Peyer's patch (tissue), 4 donors: ENCODE results near the gene DHFR.

Experiments
- CTCF ChIP-seq, 6 experiments: fragments of 450-650 bp in 4 of 6; fragments of 200-600 bp in 2 of 6; sonication (generic) in 1 of 6; IDR thresholded peaks; one replicate each; pipeline ENCODE4 v1.5.1; 2017 to 2019; ENCODE audit warnings: antibody characterized with exemption in 6 of 6, mild to moderate bottlenecking in 3 of 6, moderate library complexity in 1 of 6
- POLR2A ChIP-seq, 2 donors: fragments of 450-650 bp; IDR thresholded peaks; one replicate each; pipeline ENCODE4 v1.5.1; 2017; ENCODE audit warnings: antibody characterized with exemption in 2 of 2, mild to moderate bottlenecking in 2 of 2, moderate library complexity in 2 of 2

GRCh38 chr5:80634193-80634592, 20.6 kb downstream of the DHFR start:
- TF ChIP-seq CTCF (IDR thresholded peaks at IDR 0.05) (no peak), POLR2A (IDR thresholded peaks at IDR 0.05) (no peak)
